HG02870 (cell line): Measurements from ENCODE around the gene CCDC152.

ENCODE experiments used
- ATAC-seq: cut with Tn5 transposase; IDR thresholded peaks from one replicate; pipeline ENCODE4 v1.9.1; 2021; ENCODE audit warnings: mild to moderate bottlenecking, moderate library complexity; ENCODE audit not compliant: unreplicated experiment

The CCDC152 gene

DNA sequence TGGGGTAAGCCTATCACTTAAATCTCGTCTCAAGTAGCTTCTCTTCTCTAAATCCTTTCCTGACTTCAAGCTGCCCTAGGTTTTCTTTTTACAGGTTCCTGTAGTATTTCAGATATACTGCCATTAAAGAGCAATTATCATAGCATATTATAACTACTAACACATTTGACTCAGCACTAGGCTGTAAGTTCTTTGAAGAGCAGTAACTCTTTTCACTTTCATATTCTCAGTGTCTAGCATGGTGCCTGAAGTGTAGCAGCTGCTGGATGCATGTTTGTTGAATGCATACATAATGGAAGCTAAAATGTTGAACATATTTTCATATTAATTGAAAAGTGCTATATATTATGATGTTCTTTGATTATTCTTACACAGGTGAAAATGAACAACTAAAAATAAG, 22.5 kb downstream of the CCDC152 start:
- peak; percentile 90 for ATAC-seq

DNA sequence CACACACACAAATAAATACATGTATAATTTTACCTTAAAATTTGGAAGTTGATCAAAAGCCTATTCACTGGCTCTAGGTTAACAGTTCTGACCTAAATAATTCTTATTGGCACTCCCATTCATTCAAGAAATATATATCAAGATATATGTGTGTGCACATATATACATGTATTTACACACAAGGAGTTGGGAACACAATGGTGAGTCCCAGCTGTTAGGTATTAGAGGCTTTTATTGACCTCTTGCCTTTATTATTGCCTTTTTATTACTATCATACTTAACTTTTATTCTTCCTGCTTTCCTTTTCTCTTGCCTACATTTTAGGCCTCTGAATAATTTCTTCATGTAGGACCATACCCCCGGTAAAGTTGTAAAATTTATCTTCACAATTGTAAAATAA, 25.0 kb downstream of the CCDC152 start:
- no peak for ATAC-seq

GRCh38 chr5:42784132-42784531, 27.5 kb downstream of the CCDC152 start:
- ATAC-seq = no peak

- no peak for ATAC-seq
These were observed 29.1 kb downstream of the CCDC152 start for GRCh38 chr5:42785756-42786155.

DNA sequence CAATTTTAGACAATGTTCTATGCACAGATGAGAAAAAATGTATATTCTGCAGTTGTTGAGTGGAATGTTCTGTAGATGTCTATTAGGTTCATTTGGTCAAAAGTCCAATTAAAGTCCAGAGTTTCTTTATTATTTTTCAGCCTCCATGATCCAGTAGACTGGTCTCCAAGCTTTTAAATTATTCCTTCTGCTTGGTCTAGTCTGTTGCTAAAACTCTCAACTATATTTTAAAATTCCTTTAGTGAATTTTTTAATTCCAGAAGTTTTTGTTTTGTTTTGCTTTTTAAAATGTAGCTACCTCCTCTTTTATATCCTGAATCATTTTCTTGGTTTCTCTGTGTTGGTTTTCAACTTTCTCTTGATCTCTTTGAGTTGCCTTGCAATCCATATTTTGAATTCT, 30.5 kb downstream of the CCDC152 start:
- no peak for ATAC-seq

DNA sequence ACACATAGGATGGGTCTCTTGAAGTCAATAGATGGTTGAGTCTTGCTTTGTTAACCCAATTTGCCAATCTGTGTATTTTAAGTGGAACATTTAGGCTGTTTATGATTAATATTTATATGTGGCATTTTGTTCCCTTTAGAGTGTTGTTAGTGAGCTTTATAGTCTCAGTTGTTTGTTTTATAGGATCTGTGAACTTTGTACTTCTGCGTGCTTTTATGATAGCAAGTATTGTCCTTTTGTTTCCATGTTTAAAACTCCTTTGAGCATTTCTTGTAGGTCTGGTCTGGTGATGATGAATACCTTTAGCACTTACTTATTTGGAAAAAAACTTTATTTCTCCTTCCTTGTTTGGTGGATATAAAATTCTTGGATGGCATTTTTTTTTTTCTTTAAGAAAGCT, 31.2 kb downstream of the CCDC152 start:
- ATAC-seq = no peak

DNA sequence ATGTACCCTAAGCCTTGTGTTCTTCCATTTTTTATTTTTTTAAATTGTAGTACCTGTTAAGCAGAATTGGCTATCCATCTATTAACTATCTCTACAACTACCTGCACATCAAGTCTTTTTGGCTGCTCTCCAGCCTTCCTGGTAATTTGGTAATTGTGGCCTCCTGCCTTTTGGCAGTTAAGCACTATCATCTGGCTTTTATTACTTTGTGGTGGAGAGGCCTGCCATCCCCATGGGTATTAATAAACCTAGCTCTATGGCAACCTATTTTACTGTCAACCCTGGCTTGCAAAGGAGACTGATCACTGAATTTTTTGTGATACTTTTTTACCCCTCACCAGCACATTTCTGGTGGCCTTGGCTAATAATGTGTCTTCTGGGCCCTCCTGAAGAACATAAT, 34.5 kb downstream of the CCDC152 start:
- no peak for ATAC-seq

- no peak for ATAC-seq
These were observed 41.9 kb downstream of the CCDC152 start for GRCh38 chr5:42798284-42799240.

DNA sequence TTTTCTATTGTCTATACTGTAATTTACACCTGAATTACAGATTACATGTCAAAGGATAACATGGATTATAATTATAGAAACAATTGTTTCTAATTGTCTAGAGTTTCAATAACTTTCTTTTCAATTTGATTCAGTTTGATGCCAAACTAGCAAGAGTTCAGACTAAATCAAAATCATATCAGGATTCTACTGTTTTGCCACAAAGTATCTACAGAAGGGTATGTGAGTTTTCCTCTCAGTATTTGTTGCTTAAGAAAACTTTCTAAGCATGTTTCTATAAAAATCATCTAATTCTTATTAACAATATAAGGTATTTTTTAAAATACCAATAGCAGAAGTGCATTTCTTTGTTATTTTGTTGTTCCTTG, 42.6 kb downstream of the CCDC152 start:
- no peak for ATAC-seq

DNA sequence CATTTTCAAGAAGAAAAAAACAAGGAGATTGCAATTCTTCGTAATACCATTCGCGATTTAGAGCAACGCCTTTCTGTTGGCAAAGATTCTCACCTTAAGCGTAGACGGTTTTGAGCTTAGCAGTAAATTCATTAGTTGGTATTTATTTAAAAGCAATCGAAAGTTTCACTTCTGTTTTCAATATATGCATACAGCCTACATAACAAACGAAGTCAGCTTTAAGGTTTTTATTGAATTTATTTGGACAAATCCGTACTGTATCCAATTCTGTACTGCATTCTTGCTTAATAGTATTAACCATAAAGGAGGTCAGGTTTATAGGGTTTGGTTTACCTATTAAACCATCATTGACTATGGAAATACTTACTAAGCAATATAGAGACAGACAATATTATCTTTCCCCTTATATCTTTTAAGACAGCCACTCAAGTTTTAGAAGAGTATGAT, 43.1 kb downstream of the CCDC152 start:
- no peak for ATAC-seq

DNA sequence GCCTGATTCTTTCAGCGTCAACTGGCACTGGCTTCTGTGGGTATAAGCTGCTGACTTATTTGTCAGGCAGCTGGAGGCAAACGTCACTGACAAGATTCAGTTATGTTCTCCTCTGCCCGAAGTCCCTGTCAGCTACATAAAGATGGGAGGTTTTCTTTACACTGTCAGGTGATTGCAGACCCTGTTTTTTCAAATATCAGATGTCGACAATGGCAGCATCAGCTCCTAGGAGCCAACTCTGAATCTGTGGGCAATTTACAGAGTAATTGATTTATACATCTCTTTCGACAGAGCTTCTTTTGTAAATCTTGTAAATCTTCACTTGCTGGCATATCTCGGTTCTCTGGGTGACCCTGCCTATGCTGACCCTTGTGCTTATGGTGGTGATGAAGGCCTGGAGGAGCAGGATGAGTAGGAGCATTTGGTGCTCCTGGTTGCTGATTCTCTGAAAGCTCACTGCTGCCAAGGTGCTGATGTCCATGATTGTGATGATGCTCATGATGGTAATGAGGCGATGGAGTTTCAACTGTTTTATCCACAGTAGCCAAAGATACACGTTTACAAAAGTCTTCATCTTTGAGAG, 44.2 kb downstream of the CCDC152 start:
- no peak for ATAC-seq

DNA sequence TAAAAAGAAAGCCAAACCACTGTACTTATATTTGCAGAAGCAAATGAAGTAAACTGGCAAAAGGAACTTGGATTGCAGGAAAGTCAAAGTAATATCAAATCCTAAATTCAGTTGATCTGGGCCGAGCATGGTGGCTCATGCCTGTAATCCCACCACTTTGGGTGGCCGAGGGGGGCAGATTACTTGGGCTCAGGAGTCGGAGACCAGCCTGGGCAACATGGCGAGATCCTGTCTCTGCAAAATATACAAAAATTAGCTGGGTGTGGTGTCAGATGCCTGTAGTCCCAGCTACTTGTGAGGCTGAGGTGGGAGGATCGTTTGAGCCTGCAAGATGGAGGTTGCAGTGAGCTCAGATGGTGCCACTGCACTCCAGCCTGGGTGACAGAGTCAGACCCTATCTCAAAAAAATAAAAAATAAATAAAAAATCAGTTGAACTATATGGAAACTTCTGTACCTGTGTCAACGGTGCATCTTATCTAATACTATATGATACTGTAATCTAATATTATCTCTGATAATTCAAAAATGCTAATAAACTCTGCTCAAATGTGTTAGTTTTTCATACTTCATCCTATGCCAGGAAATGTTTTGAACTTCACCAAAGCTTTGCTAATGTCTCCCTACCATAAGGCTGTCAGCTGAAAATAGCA, 45.0 kb downstream of the CCDC152 start:
- ATAC-seq = no peak

- no peak for ATAC-seq
These were observed 48.2 kb downstream of the CCDC152 start for GRCh38 chr5:42804717-42805339.

DNA sequence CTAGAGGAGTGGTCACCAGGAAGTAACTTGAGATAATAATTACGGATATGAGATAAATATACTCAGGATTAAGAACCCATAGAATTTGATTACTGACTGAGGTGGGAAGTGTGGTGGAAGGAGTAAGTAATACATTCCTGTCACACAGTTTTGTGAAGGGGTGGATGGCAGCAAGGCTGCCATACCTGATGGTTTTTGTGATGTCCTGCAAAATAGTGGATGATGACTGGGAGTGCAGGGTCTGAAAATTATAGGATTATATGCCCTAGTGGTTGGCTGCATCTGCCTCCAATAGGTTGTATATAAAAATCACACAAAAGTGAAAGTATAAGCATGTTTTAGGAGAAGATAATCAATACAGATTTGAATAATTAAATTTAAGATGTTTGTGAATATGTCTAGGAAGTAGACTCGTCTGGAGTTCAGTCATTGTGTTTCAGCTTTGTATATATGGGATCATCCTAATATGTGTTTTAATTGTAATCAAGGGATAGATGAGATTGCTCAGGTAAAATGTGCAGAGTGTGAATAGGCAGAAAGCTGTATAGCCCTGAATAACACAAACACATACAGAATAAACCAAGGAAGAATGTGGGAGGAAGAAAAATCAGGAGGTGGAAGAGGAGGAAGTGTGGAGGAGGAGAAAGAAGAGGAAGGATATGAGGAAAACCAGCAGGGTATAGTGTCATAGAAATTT, 49.5 kb downstream of the CCDC152 start:
- no peak for ATAC-seq

DNA sequence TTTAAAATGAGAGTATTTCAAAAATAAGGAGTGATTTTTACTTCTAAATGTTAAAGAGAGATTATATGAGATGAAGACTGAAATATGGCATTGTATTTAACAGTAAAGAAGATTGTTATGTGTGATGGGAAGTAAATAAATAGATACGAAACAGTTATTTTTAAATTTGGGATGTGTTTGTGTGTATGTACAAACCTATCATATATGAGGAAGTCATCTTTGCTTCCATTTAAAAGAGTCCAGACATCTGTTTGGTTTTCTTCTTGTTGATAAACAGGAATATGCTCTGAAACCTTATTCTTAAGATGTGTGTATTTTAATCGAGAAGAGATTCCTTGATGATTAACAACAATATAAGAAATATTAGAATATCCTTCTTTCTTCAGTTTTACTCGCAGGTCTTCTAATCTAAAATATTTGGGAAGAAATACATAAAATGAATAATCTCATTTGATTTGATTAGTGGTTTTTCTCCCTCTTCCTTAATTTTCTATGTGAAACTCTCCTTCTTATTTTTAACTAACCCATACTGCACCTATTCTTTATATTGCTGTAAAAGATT, 50.2 kb downstream of the CCDC152 start:
- no peak for ATAC-seq

GRCh38 chr5:42807722-42808447, 51.3 kb downstream of the CCDC152 start:
- no peak for ATAC-seq

DNA sequence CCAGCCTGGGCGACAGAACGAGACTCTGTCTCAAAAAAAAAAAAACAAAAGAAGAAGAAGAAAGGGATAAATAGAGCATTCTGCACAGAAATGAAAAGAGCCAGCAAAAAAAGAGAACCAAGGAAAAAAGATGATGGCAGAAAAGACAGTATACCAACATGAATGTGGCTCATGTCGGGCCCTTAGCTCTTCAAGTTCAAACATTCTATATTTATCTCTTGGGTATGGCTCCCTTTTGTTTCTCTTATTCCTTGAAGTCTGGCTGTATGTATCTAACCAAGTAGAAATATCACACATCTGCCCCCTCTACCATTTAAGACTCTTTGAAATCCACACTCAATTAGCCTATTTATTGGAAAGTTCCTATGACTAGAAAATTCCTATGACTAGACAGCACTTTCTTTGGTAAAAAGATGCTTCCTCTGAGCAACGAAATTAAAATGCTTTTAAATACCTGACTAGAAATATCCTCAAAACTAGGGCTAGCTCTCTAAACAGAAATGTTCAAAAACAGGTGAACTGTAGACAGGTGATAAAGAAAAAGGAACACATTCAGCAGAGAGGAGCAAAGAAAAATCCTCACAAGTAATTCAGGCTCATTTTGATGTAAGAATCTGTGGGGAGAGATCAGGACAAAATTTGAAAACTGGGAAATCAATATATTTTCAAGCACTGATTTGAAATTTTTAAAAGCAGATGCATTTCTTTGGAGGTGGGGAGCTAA, 52.4 kb downstream of the CCDC152 start:
- no peak for ATAC-seq

DNA sequence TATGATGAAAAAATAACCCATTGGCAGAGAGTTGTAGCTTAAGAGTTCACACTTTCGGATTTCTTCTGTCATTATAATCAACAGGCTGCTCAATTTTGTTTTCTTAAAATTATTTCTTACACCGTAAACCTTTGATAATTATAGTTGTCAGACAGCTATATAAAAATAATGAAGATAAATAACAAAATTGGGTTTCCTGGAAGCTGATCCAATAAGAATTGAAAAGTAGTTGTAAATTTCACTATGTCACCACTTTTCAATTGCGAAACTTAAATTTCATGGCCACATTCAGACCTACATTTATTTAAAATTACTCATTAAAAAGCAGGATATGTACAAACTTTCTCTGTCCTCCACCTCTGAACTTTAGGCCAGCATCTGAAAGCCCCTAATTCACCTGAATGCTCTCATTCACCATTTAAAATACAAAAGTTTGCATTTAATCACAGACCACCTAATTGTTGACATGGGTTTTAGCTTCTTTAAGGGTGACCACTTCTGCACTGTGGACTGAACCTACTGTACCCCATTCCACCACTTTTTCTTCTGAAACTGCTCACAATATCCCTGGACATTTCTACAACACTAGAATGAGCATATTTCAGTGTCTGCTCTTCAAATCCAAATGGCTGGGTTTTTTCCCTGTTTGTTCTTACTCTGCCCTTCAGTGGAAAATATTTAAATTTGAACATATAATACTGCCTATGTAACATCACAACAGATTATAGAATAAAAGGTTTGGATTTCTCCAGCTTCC, 54.4 kb downstream of the CCDC152 start:
- no peak for ATAC-seq
